HepG2 (cell line): Measurements from ENCODE around the gene DNAJC21. TPM values are rescaled to one million over a fixed set of nuclear protein-coding genes. Genes with fewer than 3 reads are reported as not detected.

Experiments
- ATAC-seq: fragments of 200-7000 bp; cut with Tn5 transposase; 3 replicates; pipeline ENCODE4 v1.9.1; 2020; ENCODE audit warnings: mild to moderate bottlenecking, moderate library complexity
- BruUV-seq: library from RNA; stranded (reverse); fragments of 400-500 nt; replicated peaks from 2 replicates; lab custom pipeline; 2021; lab: Mats Ljungman, UMichigan
- CTCF ChIA-PET: fragments of 300-600 bp; formaldehyde crosslinking; extraction: SDS; loops from one replicate; lab custom pipeline; 2021; ENCODE audit warnings: low total read pairs, inconsistent platforms, low intra/inter-chr PET ratio; lab: Yijun Ruan, JAX
- POLR2A ChIA-PET: fragments of 350-600 bp; sonication (Branson Sonifier 250); formaldehyde crosslinking; loops from one replicate; lab custom pipeline; 2020; ENCODE audit warnings: antibody characterized with exemption, inconsistent platforms; lab: Yijun Ruan, JAX
- DNase-seq: peaks from one replicate; pipeline ENCODE4 v3.0.0-alpha.2; 2015; ENCODE audit warnings: low spot score
- FAIRE-seq: peaks from 3 replicates; lab custom pipeline; 2011; peaks lifted over from hg19 to GRCh38; lab: Jason Lieb, UNC
- H2AFZ ChIP-seq: one replicate; pipeline ENCODE4 v1.6.1; 2011; ENCODE audit warnings: low read length, inconsistent platforms
- H3K27ac ChIP-seq: fragments of 300-600 bp; 3 replicates; pipeline ENCODE4 v1.8.0; 2011; ENCODE audit warnings: mixed run types, mild to moderate bottlenecking, mixed read lengths, low read length, inconsistent platforms; ENCODE audit not compliant: insufficient read depth; ENCODE audit errors: extremely low read length
- H3K27me3 ChIP-seq, 2 experiments: fragments of 200-600 bp in 1 of 2; 2 replicates in 1 of 2; 3 replicates in 1 of 2; pipeline versions ENCODE4 v1.6.0 to v1.8.0; 2011; ENCODE audit warnings: low read length in 2 of 2, mild to moderate bottlenecking in 2 of 2, moderate library complexity in 2 of 2, inconsistent platforms in 1 of 2; ENCODE audit not compliant: insufficient read depth in 2 of 2, control insufficient read depth in 1 of 2
- H3K36me3 ChIP-seq, 2 experiments: fragments of 200-600 bp in 1 of 2; replicated peaks in 1 of 2; 2 replicates in 1 of 2; 3 replicates in 1 of 2; pipeline versions ENCODE4 v1.5.1 to v1.8.0; 2011; ENCODE audit warnings: low read length in 2 of 2, inconsistent platforms in 1 of 2; ENCODE audit not compliant: insufficient read depth in 2 of 2, control insufficient read depth in 1 of 2
- H3K4me1 ChIP-seq: 2 replicates; pipeline ENCODE4 v1.5.1; 2012; ENCODE audit warnings: low read length, inconsistent platforms; ENCODE audit not compliant: insufficient read depth
- H3K4me2 ChIP-seq: 2 replicates; pipeline ENCODE4 v1.6.0; 2011; ENCODE audit warnings: low read depth, low read length, inconsistent platforms
- H3K4me3 ChIP-seq, 3 experiments: fragments of 200-600 bp in 1 of 3; sonication (generic), shearing (Covaris generic) in 1 of 3; replicated peaks in 1 of 3; 2 replicates each; pipeline ENCODE4 v1.5.1; 2011 to 2016; ENCODE audit warnings: low read length in 3 of 3, inconsistent platforms in 2 of 3, low read depth in 2 of 3, mild to moderate bottlenecking in 2 of 3, control low read depth in 1 of 3, mixed read lengths in 1 of 3; ENCODE audit not compliant: insufficient read depth in 1 of 3
- H3K79me2 ChIP-seq: one replicate; pipeline ENCODE4 v1.6.1; 2011; ENCODE audit warnings: low read length, inconsistent platforms; ENCODE audit not compliant: insufficient read depth
- H3K9ac ChIP-seq: 2 replicates; pipeline ENCODE4 v1.6.0; 2011; ENCODE audit warnings: mild to moderate bottlenecking, low read depth, low read length, inconsistent platforms; ENCODE audit not compliant: insufficient read depth
- H3K9me3 ChIP-seq: 2 replicates; pipeline ENCODE4 v1.5.1; 2012; ENCODE audit warnings: mild to moderate bottlenecking, low read length
- H4K20me1 ChIP-seq: 2 replicates; pipeline ENCODE4 v1.6.0; 2011; ENCODE audit warnings: inconsistent platforms, mild to moderate bottlenecking, low read length, moderate library complexity; ENCODE audit not compliant: insufficient read depth
- POLR2G ChIP-seq: fragments of 200-400 bp; formaldehyde crosslinking; IDR thresholded peaks from 2 replicates; pipeline ENCODE4 v1.6.1; 2018; ENCODE audit warnings: mild to moderate bottlenecking, low read depth, low read length, moderate library complexity
- RBM22 ChIP-seq: fragments of 200-400 bp; formaldehyde crosslinking; optimal IDR thresholded peaks from 2 replicates; pipeline ENCODE3; 2017; ENCODE audit warnings: mild to moderate bottlenecking, low read length, moderate library complexity
- RFX1 ChIP-seq: fragments of 450-650 bp; IDR thresholded peaks from 2 replicates; pipeline ENCODE4 v1.6.1; 2017
- SMARCC2 ChIP-seq: fragments of 450-650 bp; IDR thresholded peaks from 2 replicates; pipeline ENCODE4 v1.6.1; 2017; ENCODE audit warnings: antibody characterized with exemption, mild to moderate bottlenecking
- ZBTB42 ChIP-seq: sonication (generic); formaldehyde crosslinking; IDR thresholded peaks from 2 replicates; pipeline ENCODE4 v1.5.0; 2020; ENCODE audit warnings: mild to moderate bottlenecking, missing genetic modification reagents
- ZNF883 ChIP-seq: sonication (generic); formaldehyde crosslinking; IDR thresholded peaks from 2 replicates; pipeline ENCODE4 v1.5.1; 2020; ENCODE audit warnings: mild to moderate bottlenecking, missing genetic modification reagents; ENCODE audit errors: not compliant biosample characterization
- WGBS: methylation state at CpG from one replicate; pipeline ENCODE4 v1.1.6; 2017; ENCODE audit warnings: low lambda C conversion rate; 5-methylcytosine and 5-hydroxymethylcytosine counted together
- in situ Hi-C: cut with HindIII; loops from 2 replicates; pipeline ENCODE4 v1.10.0; 2017; ENCODE audit warnings: low pct_unique_long_range_greater_than_20kb; ENCODE audit not compliant: extremely low pct_ligation_motif_present
- intact Hi-C: fragments of 100-400 bp; cut with micrococcal nuclease; formaldehyde crosslinking; loops from one replicate; pipeline ENCODE4 v1.10.0; 2022; ENCODE audit not compliant: unreplicated experiment
- polyA plus RNA-seq, 8 experiments: library from polyadenylated mRNA; depleted of rRNA in 3 of 8; stranded (reverse) in 7 of 8; unstranded in 1 of 8; fragments of >200 nt; fragmentation: Illumina TruSeq in 4 of 8; extraction: Trizol in 4 of 8; gene quantifications; 2 replicates each; pipeline versions ENCODE4 v1.2.1 to v1.2.3, GENCODE V29; 2011 to 2016; ENCODE audit warnings: low read depth in 4 of 8, missing spikeins in 1 of 8, mixed read lengths in 1 of 8; ENCODE audit not compliant: insufficient read depth in 1 of 8
- total RNA-seq, 5 experiments: library from RNA; depleted of rRNA; stranded (reverse); fragments of >200 nt; fragmentation: Illumina TruSeq; extraction: Trizol; gene quantifications; 2 replicates each; pipeline ENCODE4 v1.2.3, GENCODE V29; 2016; ENCODE audit warnings: low read depth in 1 of 5
- TF ChIP-seq, protein P1 (sequence below): sonication (generic); formaldehyde crosslinking; IDR thresholded peaks from 2 replicates; pipeline ENCODE4 v1.9.0; 2021; ENCODE audit warnings: mild to moderate bottlenecking, missing genetic modification reagents

Gene DNAJC21
- total and polyA plus RNA-seq, 2 of the 13 experiments (the other 11 are each of a cell fraction or from before 2014, with no cell fraction given): 10.9 to 41.6 TPM

- H3K27ac ChIP-seq: no peak overlapping the region
- no peak overlapping the region for H2AFZ ChIP-seq
- H3K4me1 ChIP-seq: peaks cover 14% of the 10 kb centered on the region
- TF ChIP-seq RFX1: no peak
- TF ChIP-seq, all 625 proteins: peak for 0
- in situ Hi-C loops: no loop called here
- DNase-seq (no peak), ATAC-seq (no peak), FAIRE-seq (no peak)
- POLR2A ChIA-PET: no interaction called here
- Histone ChIP-seq H3K4me3 (no peak overlapping the region), H3K27me3 (no peaks in the 10 kb centered on the region; a peak in 1 of 5 replicates), H3K4me2 (no peak overlapping the region), H3K9me3 (no peaks in the 10 kb centered on the region), H3K36me3 (peaks cover 9 to 46% of the 10 kb centered on the region in 2 experiments), H4K20me1 (no peaks in the 10 kb centered on the region), H3K9ac (no peak overlapping the region), H3K79me2 (peaks cover 13% of the 10 kb centered on the region)
- BruUV-seq: no TSS peak
- CTCF ChIA-PET: no interaction called here
- intact Hi-C loops: loop anchor here (5.0 kb wide), 1 partner anchor 1226 kb away; the partner anchor contains the start of genes LMBRD2 and SKP2
- WGBS: 93% methylated on average over 3 of the region's 3 CpGs
Observed at GRCh38 chr5:34926318-34926888, 3.0 kb upstream of the DNAJC21 start.

- H2AFZ ChIP-seq: no peak overlapping the region
- no peaks in the 10 kb centered on the region; a peak in 1 of 5 replicates for H3K27me3 ChIP-seq
- DNase-seq: no peak
- CTCF ChIA-PET: no interaction called here
- intact Hi-C loops: loop anchor here (2.0 to 5.0 kb wide), 2 partner anchors 13 to 1225 kb away; partner anchors contain the start of genes BRIX1, LMBRD2, RAD1 and SKP2
- WGBS: 100% methylated on average over 5 of the region's 5 CpGs
- in situ Hi-C loops: no loop called here
- no peak overlapping the region for H3K9ac ChIP-seq
- peaks cover 19% of the 10 kb centered on the region for H3K4me1 ChIP-seq
- H3K4me3 ChIP-seq: no peak overlapping the region
- no peaks in the 10 kb centered on the region for H4K20me1 ChIP-seq
- FAIRE-seq: no peak
- H3K79me2 ChIP-seq: peaks cover 26% of the 10 kb centered on the region
- no peak for ATAC-seq
- H3K4me2 ChIP-seq: no peak overlapping the region
- H3K27ac ChIP-seq: no peak overlapping the region
- H3K36me3 ChIP-seq: peaks cover 9 to 36% of the 10 kb centered on the region in 2 experiments
- BruUV-seq: no TSS peak
- no peaks in the 10 kb centered on the region for H3K9me3 ChIP-seq
- POLR2A ChIA-PET: interaction anchor here (3.4 kb wide), 1 partner anchor 11 kb away, joined by 92 read pairs; the partner anchor contains the start of genes BRIX1 and RAD1
- no peak for TF ChIP-seq SMARCC2
- TF ChIP-seq POLR2G: 0 out of 2 replicates have a peak, but pooled peaks have one; percentile 24
- TF ChIP-seq RBM22: peak; percentile 18
- TF ChIP-seq, protein P1, sequence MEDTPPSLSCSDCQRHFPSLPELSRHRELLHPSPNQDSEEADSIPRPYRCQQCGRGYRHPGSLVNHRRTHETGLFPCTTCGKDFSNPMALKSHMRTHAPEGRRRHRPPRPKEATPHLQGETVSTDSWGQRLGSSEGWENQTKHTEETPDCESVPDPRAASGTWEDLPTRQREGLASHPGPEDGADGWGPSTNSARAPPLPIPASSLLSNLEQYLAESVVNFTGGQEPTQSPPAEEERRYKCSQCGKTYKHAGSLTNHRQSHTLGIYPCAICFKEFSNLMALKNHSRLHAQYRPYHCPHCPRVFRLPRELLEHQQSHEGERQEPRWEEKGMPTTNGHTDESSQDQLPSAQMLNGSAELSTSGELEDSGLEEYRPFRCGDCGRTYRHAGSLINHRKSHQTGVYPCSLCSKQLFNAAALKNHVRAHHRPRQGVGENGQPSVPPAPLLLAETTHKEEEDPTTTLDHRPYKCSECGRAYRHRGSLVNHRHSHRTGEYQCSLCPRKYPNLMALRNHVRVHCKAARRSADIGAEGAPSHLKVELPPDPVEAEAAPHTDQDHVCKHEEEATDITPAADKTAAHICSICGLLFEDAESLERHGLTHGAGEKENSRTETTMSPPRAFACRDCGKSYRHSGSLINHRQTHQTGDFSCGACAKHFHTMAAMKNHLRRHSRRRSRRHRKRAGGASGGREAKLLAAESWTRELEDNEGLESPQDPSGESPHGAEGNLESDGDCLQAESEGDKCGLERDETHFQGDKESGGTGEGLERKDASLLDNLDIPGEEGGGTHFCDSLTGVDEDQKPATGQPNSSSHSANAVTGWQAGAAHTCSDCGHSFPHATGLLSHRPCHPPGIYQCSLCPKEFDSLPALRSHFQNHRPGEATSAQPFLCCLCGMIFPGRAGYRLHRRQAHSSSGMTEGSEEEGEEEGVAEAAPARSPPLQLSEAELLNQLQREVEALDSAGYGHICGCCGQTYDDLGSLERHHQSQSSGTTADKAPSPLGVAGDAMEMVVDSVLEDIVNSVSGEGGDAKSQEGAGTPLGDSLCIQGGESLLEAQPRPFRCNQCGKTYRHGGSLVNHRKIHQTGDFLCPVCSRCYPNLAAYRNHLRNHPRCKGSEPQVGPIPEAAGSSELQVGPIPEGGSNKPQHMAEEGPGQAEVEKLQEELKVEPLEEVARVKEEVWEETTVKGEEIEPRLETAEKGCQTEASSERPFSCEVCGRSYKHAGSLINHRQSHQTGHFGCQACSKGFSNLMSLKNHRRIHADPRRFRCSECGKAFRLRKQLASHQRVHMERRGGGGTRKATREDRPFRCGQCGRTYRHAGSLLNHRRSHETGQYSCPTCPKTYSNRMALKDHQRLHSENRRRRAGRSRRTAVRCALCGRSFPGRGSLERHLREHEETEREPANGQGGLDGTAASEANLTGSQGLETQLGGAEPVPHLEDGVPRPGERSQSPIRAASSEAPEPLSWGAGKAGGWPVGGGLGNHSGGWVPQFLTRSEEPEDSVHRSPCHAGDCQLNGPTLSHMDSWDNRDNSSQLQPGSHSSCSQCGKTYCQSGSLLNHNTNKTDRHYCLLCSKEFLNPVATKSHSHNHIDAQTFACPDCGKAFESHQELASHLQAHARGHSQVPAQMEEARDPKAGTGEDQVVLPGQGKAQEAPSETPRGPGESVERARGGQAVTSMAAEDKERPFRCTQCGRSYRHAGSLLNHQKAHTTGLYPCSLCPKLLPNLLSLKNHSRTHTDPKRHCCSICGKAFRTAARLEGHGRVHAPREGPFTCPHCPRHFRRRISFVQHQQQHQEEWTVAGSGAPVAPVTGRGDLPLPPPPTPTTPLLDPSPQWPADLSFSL: no peak
- no peak for TF ChIP-seq ZNF883 (CRISPR knock-in tag)
- TF ChIP-seq ZBTB42 (CRISPR knock-in tag): no peak
- TF ChIP-seq, all 625 proteins: peak for 2
Observed at GRCh38 chr5:34927785-34928184, 1.6 kb upstream of the DNAJC21 start.
